HG03139 (cell line): Measurements from ENCODE around the gene KCNAB2.
"Not testable (repeated sequence)": the region's sequence is repeated elsewhere in the genome, so short reads cannot be mapped to it uniquely, and the experiment has no call there.

Experiments used
- ATAC-seq: cut with Tn5 transposase; IDR thresholded peaks from one replicate; pipeline ENCODE4 v1.9.1; 2021; ENCODE audit not compliant: unreplicated experiment

Gene KCNAB2

GRCh38 chr1:6052543-6053205 is 7.0 kb downstream of the KCNAB2 start:
- ATAC-seq = no peak

GRCh38 chr1:6053206-6053546 is 7.5 kb downstream of the KCNAB2 start:
- no peak for ATAC-seq

DNA sequence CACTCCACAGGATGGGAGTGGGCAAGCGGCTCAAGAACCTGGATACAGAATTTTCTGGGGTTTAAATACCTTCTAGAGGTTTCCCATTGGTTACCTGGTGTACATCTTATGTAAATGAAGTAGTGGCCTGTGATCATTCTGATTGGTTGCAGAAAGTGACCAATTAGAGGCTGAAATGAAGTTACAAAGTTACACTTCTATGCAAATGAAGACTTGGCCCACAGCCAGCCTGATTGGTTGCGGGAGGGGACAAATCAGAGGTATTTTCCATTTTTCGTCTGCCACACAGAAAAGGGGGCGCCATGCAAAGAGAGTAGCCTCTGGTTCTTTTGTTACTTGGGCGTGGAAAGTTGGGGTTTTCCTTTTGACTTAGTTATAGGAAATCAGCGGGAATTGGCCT is 8.9 kb downstream of the KCNAB2 start:
- ATAC-seq = no peak

DNA sequence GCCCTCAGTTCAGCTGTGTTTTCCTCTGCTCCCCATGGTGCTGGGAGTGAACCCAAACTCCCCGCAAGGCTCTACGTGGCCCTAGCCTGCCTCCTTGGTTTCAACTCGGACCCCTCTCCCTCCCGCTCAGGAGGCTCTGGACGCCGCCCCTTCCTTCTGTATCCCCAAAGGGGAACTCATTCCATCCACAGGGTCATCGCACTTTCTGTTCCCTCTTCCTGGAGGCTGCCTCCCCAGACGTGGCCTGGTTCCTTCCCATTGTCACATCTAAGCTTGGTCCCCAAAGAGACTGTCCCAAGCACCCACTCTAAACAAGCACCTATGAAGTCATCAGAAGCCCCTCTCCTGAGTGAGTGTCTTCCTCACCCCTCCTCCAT is 10.9 kb downstream of the KCNAB2 start:
- no peak for ATAC-seq

GRCh38 chr1:6057170-6057845 is 11.6 kb downstream of the KCNAB2 start:
- ATAC-seq = no peak

GRCh38 chr1:6059866-6060265 is 14.2 kb downstream of the KCNAB2 start:
- no peak for ATAC-seq

DNA sequence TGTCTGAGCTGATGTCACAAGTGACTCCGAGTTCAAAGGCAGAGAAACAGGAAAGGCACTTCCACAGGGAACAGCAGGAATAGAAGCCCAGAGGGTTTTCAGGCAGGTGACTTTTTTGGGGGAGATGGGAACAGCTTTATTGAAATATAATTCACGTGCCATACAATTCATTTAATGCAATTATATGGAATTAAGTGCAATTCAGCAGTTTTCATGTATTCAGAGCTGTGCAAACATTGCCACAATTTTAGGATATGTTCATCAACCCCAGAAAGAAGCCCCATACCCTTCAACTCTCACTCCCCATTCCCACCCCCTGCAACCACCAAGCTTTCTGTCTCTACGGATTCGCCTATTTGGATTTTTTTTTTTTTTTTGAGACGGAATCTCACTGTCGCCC is 17.0 kb downstream of the KCNAB2 start:
- ATAC-seq = no peak

- not testable (repeated sequence) for ATAC-seq
Measured at GRCh38 chr1:6063532-6064053, 17.9 kb downstream of the KCNAB2 start.

GRCh38 chr1:6065093-6065858 is 19.6 kb downstream of the KCNAB2 start:
- ATAC-seq = no peak

- ATAC-seq = no peak
Measured at GRCh38 chr1:6066680-6067079, 21.0 kb downstream of the KCNAB2 start.

GRCh38 chr1:6068073-6068472 is 22.4 kb downstream of the KCNAB2 start:
- ATAC-seq = no peak

GRCh38 chr1:6068932-6069331 is 23.2 kb downstream of the KCNAB2 start:
- no peak for ATAC-seq

DNA sequence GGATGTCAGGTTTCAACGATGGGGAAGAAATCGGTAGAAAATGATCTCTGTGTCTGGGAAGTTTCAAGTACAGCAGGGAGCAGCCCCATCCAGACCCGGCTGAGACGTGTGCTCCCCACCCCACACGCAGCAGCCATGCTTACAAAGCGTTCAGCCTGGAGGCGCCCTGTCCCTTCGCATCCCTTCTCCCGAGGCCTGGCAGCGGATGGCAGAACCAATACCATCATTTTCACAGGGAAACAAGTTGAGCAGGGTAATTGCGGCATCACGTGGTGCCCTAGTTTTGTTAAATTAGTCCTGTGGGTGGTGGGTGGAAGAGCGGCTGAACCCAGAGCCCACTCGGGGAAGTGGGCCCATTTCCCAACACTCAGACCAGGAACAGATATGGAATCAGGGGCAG is 23.9 kb downstream of the KCNAB2 start:
- ATAC-seq = no peak

DNA sequence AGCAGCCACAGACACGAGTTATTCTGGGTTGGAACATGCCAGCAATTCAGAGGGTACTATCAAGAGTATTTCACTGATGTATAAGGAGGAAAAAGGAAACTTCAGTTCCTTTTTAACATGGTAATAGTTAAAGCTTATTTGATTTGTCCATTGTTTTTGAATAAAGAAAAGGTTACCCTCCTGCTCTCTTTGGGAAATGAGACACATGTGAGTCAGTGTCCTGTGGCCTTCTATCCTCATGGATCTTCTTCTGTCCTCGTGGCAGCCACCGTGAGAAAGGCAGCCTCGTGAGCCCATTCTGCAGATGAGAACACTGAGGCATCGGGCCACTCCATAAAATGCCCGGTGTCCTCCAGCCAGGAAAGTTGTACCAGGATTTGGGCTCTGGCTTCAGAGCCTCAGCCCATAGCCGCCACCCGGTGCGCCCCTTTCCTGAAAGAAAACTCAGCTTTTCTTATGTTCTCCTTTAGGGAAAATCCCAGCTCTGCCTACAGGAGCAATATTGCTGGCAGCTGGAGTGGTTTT is 24.8 kb downstream of the KCNAB2 start:
- ATAC-seq = no peak

DNA sequence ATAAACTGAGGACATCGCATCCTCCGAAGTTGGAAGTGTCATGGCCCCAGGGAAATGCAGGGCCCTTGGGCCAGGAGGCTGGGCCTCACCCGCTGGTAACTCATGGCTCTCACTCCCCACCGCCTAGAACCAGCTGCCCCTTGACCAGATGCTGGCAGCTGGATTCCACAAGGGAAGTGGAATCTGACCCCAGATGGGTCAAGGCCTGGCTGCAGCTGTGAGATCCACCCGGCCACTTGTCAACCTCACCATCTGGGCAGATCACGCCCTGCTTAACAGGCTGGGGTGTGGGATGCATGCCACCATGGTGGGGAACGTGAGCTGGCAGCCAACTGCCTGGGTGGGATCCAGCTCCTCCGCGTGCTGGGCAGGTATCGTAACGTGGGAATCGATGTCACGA is 25.5 kb downstream of the KCNAB2 start:
- no peak for ATAC-seq

DNA sequence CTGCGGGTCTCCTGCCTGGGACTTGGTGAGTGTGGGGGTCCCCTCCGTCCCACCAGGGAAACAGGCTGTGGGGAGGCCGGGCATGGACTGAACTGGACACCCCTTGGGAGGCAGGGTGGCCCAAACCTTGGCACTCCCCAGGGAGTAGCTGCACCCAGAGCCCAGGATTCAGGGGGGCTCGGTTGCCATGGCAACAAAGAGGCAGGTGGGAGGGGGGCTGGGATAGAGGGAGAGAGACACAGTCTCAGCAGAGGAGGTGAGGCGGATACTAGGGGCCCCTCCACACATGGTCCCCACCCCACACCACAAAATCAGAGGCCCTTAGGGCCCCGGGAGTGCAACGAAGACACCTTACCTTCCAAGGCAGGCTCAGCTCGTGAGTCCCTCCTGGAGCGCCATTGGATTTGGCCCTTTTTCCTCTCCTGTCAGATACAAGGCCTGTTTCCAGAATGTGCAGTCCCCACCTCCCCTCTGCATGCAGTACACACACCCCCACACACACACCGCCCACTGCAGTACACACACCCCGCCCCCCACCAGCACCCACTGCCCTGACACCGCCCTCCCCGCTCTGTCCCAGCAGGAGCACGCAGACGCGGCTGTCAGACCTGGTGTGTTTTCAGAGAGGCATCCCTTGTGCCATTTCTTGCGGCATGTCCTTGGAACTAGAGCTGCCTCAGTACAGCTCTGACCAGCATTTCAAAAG is 27.2 kb downstream of the KCNAB2 start:
- ATAC-seq = no peak

DNA sequence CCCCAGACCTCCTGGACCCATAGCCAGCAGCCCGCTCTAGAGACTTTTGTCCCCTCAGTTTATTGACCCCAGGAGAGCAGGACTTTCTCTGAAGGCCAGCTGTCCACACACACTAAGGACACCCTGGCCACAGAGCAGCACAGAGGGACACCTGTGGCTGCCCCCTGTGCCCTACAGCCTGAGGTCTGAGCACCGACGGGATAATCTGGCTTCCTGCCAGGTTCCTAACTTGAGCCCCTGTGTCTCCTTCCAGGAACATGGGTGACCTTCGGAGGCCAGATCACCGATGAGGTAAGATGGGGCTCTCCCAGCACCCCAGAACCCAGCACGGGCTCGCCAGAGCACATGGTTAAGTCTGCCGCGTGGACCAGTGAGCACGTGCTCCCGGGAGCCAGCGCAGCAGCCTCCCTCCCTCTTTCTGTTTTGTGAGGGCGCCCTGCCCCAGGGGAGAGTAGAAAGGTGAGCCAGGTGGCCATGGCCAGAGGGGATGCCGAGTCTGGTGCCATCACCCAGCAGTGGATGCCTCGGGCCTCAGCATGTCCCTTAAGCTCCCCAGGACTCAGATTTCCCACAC is 27.9 kb downstream of the KCNAB2 start:
- no peak for ATAC-seq

DNA sequence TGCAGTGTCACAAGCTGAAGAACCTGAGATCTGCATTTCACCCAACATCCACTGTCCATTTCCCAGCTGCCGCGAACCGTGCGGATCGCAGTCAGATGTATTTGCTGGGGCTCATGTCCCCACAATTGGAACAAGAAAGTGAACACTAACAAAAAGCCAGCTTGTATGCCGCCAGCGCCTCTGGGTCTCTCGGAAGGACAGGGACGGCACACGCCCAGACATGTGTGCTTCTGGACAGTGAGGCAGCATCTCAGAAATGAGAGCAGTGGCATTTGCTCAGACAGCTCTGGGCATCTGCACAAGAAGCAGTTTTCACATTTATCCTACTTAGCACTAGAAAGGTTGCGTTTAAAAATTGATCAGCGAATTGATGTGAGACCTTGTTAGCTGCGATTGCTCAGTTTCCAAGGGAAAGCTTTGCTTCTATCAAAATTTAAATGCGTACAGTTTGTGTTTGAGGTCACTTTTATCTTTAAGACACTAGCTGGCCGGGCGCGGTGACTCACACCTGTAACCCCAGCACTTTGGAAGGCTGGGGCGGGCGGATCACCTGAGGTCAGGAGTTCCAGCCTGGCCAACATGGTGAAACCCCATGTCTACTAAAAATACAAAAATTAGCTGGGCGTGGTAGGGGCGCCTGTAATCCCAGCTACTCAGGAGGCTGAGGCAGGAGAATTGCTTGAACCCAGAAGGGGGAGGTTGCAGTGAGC is 28.7 kb downstream of the KCNAB2 start:
- ATAC-seq = no peak

DNA sequence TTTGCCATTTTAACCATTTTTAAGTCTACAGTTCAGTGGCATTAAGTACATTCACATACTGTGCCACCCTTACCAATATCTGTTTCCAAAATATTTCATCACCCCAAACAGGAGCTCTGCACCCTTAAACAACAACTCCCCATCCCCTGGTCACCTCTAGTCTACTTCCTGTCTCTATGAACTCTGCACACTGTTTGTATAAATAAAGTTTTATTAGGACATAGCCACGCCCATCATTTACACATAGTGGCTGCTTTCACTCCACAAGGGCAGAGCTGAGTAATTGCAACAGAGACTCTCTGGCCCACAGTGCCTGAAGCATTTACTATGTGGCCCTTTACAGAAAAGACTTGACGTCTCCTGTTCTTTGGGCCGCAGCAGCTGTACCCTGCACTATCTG is 30.1 kb downstream of the KCNAB2 start:
- ATAC-seq = no peak

DNA sequence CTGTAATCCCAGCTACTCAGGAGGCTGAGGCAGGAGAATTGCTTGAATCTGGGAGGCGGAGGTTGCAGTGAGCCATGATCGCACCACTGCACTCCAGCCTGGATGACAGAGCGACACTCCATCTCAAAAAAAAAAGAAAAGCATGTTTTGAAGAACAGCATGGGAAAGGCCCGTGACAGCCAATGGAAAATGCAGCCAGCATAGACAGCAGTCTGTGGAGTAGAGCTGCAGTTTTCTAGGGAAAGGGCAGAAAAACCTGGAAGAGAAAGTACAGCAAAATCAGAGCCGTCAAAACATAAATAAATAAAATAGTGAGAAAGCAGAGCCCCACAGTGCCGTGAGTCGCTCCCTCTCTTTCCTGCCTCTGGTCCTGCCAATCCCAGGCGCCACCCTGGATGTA is 31.4 kb downstream of the KCNAB2 start:
- not testable (repeated sequence) for ATAC-seq
